ENCODE results near the gene CDKN1B.

CDKN1B gene

DNA sequence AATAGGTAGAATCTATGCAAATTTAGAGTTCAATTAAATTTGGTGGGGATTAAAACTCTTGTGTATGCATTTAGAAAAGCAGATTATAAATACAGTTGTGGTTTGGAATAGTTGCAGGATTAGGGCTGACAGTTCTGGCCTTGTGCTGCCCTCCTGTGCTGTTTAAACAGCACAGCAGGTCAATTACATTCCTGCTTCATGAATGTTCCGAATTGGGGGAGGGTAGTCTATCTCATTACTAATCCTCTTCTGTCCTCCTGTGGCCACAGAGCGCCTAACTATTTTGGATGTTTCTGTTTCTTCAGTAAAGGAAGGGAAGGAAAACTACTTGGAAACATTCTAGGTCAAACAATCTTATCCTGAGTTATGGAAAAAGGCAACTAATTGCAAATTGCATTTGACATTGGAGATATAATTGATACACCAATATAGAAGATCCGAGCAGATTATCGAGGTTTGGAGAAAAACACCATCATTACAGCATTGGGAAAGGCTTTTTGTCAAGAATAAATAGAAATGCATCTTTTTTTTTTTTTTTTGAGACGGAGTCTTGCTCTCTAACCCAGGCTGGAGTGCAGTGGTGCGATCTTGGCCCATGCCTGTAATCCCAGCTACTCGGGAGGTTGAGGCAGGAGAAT is 12.5 kb upstream of the CDKN1B start:
- peak; percentile 86 for DNase-seq

DNA sequence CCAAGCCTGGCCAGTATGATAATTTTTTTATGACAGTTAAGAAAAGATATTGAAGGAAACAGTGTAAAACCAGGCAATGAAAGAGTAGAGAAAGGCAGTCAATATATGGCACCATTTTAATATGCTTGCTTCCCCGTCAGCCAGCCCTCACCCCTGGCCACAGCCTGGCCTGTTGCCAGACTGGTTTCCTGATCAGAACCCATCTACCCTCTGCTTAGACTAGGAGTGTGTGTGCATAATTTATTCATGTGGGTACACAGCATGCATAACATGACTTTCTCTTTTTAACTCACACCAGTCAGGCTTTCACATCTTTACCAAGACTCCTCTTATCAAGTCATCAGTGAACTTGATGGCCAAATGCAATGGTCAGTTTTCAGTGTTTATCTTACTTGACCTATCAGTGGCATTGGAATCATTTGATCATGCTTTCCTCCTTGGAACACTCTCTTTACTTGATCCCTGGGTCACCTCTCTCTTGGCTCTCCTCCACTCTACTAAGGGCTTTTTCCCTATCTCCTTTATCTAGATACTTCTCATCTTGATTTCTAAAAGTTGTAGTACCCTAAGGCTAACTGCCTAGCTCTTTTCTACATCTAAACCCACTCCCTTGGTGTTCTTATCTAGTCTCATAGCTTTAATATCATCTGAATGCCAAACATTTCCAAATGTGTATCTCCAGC is 11.2 kb upstream of the CDKN1B start:
- no peak for DNase-seq

DNA sequence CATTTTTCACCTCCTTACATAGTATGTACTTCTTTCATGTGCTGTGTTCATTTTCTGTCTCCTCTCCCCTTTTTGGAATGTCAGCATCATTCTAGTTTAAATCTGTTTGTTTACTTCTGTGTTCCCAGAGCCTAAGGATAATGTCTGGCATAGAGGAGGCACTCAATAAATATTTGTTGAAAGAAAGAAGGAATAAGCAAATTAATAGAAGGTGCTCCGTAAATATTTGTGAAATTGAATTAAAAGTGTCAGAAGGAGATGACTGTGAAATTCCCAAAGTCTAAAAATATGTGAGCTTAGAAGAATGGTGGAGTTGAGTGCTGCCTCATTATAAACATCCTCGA is 3.3 kb upstream of the CDKN1B start:
- DNase-seq: no peak

DNA sequence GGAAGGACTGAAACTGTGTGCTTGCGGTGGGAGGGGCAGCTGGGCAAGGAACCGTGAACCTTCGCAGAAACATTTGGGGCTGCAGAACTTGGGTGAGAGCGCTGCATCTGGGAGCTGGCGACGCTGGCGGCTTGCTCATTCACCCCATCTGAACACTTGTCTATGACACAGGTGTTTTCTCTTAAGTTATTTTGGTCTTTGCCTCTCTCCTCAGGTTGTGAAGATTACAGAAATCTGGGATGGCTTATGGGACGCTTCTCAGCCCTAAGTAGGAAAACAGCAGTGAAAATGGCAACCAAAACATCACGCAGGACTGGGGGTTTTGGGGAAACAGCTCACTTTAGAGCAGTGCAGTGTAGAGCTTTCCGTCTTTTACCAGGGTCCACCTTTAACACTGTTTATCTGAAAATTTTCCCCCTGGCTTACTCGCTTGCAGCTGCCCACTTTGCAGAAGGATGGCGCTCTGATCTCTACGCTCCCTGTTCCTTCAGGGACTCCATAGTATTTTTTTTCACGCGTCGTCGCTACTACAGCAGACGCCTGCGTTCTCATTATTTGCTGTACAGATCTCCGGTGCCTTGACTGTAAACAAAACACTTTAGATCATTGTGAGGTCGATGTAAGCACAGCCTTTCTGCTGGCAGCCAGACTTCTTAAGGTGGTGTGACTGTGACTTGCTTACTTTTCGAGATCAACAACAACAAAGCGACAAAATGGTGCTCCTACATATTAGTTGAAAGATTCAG is 2.7 kb upstream of the CDKN1B start:
- peak; percentile 64 for DNase-seq

DNA sequence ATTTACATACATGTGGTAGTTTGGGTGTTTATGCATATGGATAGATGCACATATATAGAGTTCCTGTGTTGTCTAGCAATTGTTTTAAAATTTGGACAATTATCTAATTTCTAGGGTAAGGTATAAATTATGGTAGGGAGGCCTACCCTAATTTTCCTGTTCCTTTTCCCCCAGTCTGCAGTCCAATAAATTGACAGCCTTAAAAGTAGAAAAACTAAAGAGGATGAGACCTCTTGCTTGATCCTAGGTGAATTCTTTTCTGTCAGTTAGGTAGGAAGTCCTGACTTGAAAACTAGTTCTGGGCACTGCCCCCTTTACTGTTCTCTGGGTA is 2.1 kb upstream of the CDKN1B start:
- no peak for DNase-seq

DNA sequence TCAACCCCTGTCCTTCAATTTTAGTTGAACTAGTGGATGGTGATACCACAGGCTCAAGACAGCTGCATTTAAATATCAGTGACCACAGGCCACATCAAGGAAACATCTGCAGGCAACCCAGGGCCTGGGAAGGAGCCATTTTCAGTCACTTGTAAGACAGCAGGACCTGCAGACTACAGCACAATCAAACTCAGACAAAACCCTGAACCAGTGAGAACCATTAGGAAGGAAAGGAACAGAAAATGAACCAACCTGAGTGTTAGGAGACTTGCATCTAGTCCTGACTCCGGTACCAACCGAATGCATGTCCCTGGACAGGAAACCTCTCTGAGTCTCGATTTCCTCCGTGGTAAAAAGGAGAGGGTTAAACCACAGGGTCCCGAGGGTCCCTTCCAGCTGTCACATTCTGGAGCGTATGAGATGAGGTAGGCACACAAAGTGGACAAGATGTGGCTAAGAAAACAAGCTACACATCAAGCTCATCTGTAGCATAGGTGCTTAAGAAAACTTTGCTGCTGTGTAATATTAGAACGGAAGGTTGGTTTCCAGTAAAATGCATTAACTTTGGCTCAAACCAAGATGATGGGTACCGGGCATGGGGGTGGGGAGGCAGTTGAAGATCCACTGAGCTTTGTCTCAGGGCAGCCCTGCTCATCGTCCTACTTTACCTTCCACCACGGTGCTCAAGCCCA is 1.6 kb upstream of the CDKN1B start:
- DNase-seq: peak; percentile 35

DNA sequence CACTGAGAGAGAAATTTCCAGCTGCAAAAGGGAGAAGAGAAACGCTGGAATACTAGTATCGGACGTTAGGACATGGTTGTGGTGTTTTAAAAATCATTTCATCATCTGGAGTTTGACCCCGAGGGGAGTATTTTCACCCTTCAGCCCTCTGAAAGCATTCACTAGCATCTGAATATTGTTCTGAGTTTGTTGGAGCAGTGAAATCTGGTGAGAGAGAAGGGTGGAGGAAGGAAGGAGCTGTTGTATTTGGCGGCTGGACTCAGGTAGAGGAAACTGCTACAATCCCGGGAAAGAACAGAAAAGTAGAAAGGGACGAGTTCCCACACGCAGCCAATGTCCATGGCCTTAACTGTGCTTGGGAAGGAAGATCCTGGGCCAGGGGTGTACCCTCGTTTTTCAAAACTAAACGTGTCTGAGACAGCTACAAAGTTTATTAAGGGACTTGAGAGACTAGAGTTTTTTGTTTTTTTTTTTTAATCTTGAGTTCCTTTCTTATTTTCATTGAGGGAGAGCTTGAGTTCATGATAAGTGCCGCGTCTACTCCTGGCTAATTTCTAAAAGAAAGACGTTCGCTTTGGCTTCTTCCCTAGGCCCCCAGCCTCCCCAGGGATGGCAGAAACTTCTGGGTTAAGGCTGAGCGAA is 896 bp upstream of the CDKN1B start:
- DNase-seq: no peak

DNA sequence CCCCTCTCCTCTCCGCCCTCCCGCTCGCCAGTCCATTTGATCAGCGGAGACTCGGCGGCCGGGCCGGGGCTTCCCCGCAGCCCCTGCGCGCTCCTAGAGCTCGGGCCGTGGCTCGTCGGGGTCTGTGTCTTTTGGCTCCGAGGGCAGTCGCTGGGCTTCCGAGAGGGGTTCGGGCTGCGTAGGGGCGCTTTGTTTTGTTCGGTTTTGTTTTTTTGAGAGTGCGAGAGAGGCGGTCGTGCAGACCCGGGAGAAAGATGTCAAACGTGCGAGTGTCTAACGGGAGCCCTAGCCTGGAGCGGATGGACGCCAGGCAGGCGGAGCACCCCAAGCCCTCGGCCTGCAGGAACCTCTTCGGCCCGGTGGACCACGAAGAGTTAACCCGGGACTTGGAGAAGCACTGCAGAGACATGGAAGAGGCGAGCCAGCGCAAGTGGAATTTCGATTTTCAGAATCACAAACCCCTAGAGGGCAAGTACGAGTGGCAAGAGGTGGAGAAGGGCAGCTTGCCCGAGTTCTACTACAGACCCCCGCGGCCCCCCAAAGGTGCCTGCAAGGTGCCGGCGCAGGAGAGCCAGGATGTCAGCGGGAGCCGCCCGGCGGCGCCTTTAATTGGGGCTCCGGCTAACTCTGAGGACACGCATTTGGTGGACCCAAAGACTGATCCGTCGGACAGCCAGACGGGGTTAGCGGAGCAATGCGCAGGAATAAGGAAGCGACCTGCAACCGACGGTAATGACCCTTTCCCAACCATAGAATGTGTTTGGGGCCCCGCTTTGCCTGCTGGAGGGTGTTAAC is 615 bp downstream of the CDKN1B start:
- DNase-seq: no peak

DNA sequence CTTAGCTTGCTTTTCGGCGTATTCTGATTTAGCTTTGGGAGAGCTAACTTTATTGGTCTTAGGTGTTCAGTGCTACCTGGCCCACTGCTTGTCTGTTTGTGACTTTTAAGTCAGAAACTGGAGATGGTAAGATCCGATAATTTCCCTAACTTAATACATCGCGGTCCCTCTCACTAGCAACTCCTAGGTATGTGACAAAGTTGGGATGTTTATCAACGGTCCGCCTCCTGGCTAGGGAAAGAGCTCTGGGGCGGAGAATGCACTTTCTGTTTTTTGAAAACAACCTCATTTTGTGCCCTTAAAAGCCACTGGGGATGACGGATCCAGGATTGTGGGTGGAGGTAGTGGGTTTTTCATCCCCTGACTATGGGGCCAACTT is 1.2 kb downstream of the CDKN1B start:
- no peak for DNase-seq

DNA sequence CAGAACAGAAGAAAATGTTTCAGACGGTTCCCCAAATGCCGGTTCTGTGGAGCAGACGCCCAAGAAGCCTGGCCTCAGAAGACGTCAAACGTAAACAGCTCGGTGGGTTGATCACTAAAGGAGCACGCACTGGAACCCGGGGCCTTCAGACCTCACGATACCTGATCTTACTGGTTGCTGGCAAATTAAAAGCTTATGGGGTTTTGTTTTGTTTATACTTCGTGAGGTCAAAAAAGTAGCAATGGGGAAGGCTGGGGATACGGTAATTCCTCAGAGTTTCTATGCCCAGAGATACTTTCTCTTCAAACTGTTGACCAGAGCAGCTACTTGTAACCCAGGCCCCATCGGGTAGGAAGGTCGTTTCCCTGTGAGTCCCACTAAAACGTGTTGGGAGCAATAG is 1.7 kb downstream of the CDKN1B start:
- no peak for DNase-seq

DNA sequence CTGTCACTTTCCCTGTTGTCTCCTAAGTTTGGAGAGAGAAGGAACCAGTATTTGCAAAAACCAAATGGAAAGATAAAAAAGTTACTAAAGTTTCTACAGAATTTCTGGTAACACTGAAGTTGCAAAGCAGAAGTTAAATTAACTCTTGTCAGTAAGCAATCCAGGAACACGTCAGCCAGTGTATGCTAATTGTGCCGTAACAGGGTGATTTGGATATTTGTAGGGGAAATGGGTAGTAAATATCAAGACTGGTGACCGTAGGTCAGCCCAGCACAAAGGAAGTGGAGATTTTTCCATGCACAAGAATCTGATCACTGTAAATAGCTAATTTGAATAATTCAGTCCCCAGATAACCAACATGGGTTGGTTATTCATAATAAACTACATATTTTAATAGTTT is 2.3 kb downstream of the CDKN1B start:
- DNase-seq: no peak

DNA sequence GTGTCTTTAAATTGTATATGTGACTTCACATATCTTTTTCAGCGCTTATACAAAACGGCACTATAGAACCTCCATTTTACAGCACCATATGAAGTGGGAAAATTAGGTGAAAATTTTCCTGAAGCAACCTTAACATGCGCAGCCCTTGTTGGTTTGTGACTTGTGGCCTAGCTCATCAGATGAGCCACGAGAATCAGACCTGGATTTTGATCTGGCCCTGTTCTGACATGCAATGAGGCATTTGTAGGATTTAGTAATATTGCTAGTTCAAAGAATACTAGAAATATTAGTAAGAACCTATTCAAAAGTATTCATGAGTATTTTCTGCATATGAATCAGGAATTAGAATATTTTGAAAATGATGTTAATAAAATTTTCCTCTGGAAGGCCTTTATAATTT is 2.9 kb downstream of the CDKN1B start:
- no peak for DNase-seq

DNA sequence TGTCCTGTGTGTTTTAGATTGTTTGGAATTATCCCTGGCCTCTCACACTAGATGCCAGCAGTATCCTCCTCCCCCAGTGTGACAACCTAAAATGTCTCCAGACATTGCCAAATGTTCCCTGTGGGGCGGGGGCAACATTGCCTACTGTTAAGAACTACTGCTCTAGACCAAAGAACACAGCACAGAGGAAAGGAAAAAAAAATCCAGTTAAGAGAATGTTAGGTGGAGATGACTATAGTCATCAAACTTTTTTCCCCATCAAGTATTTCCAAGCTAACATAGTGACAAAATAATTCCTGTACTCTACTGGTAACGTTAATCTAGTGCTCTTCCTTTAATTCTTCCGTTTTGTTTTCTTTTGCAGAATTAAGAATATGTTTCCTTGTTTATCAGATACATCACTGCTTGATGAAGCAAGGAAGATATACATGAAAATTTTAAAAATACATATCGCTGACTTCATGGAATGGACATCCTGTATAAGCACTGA is 3.5 kb downstream of the CDKN1B start:
- DNase-seq: no peak

DNA sequence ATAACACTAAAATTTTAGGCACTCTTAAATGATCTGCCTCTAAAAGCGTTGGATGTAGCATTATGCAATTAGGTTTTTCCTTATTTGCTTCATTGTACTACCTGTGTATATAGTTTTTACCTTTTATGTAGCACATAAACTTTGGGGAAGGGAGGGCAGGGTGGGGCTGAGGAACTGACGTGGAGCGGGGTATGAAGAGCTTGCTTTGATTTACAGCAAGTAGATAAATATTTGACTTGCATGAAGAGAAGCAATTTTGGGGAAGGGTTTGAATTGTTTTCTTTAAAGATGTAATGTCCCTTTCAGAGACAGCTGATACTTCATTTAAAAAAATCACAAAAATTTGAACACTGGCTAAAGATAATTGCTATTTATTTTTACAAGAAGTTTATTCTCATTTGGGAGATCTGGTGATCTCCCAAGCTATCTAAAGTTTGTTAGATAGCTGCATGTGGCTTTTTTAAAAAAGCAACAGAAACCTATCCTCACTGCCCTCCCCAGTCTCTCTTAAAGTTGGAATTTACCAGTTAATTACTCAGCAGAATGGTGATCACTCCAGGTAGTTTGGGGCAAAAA is 4.1 kb downstream of the CDKN1B start:
- no peak for DNase-seq

DNA sequence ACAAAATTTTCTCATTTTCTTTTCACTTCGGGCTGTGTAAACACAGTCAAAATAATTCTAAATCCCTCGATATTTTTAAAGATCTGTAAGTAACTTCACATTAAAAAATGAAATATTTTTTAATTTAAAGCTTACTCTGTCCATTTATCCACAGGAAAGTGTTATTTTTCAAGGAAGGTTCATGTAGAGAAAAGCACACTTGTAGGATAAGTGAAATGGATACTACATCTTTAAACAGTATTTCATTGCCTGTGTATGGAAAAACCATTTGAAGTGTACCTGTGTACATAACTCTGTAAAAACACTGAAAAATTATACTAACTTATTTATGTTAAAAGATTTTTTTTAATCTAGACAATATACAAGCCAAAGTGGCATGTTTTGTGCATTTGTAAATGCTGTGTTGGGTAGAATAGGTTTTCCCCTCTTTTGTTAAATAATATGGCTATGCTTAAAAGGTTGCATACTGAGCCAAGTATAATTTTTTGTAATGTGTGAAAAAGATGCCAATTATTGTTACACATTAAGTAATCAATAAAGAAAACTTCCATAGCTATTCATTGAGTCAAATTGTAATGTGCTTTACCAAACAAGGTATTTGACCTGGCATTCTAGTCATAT is 4.8 kb downstream of the CDKN1B start:
- DNase-seq: no peak

DNA sequence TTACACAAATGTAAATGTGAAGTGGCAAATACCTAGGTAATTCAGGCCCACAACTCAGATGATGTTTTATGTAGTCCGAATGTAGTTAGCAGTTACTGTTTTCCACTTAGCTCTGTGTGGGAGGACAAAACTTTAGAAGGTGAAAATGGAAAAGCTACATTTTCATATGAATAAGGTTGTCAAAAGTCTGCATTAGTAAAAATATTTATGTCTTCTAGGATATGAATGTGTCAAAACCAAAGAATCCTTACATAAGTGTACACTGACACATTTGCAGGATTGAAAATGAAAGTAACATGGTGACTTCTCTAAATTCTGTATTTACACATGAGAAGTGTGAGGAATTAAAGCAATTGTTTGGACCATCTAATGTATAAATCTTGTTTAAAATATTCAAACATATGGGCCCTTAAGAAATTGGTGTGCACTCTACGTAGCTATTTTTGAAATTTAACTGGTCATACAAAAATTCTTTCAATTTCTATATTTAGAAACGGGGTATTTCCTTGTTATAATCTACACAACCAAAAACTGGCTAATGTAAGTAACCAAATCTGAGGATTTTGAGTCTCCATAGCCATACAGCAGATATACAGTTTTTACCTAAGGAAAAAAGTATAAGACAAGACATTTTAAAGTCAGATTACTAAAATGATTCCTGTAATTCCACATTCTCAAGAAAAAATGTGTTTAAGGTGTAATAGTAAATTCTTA is 5.4 kb downstream of the CDKN1B start:
- DNase-seq: peak; percentile 35

DNA sequence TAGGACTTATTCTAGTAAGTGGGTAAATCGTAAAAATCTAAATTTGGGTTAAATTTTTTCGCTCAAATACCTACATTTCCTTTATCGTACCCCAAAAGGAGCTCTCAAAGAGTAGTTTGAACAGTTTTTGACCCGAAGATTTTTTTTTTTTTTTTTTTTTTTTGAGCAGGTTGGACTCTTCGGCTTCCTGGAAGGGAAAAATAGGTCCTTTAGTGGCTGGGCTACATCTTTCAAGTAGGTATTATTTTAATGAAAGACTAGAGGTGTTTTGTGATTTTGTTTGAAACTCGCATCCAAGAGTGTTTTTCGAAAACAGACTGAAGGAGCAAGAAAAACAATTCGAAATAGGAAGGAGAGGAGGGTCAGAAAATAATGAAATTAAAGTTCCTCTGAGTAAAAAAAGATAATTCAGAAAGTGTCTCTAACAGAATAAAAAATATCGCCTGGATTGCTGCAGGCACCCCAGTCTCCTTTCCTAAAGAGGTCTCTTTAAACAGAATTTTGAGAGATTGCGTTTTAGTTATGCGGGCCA is 6.0 kb downstream of the CDKN1B start:
- no peak for DNase-seq

DNA sequence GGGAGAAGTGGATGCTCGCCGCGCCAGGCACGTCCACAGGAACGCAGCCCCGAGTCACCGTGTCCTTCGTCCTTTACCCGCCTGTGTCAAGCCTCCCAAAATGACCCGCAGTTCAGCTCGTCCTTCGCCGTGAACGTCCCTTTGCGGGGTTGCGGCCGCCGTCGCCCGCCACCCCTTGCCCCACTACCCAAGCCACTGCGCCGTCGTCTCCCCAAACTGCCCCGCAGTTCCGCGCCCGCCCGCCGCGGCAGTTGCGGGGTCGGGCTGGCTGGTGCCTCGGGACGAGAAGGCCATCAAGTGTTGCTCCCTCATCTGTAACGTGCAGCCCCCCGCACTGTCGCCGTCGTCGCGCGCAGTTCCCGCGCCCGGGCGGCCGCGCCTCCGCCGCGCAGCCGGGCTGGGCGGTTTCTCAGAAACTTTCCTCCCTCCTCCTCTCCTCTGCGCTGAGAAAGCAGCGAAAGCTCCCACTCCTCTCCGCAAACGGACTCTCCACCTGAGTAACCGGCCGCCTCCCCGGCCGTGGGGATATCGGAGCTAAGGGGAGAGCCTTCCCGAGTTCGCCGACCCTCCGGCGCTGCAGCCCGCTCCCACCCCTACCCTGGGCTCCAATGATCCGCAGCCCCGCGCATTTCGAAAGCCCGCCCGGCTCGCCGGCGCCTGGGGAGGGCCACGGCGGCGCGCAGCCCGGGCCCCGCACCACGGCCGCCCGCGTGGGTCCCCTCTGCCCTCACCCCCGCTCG is 6.7 kb downstream of the CDKN1B start:
- no peak for DNase-seq

DNA sequence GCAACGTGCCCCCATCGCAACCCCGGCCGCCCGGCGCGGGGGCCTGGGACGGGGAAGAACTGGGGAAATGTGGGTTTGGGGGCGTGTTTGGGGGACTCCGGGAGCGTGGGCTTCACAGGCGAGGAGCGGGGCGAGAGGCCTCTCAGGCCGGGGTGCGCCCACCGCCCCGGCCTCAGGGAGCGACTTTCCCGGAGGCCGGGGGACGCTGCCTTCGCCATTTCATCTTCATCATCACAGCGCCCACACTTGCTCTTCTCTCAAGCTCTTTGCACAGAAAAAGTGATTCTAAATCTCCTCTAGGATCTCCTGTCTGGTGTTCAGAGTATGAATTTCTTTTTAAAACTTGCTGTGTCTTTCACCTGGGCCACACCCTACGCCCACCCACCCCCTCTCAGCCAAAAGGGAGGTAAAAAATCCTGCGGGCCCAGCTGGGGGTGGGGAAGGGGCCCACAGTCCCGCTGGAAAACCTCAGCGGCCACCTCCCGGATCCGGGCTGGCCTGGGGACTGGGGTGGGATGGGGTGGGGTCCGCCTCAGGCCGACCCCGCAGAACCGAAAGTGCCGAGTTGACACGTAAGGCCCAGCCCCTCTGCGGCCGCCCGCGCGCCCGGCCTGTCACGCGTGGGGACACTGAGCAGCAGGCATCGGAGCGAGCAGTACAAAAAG is 7.4 kb downstream of the CDKN1B start:
- DNase-seq: no peak

Data from NCI-H1105 (cell line).